Uterus (tissue), 4 donors: ENCODE measurements around the gene COPB2. TPM values are rescaled to one million over a fixed set of nuclear protein-coding genes. Genes with fewer than 3 reads are reported as not detected.
"Not testable (repeated sequence)": the region's sequence is repeated elsewhere in the genome, so short reads cannot be mapped to it uniquely, and the experiment has no call there.

Experiments used
- DNase-seq, 2 donors: peaks; one replicate each; pipeline ENCODE4 v3.0.0-alpha.2; 2019 to 2020
- H3K27ac ChIP-seq, 2 donors: fragments of 200-600 bp; sonication (generic); 1 replicate in 1 of 2; 2 replicates in 1 of 2; pipeline ENCODE4 v1.5.1; 2016 to 2018
- H3K27me3 ChIP-seq, 2 donors: fragments of 200-600 bp; sonication (generic); one replicate each; pipeline ENCODE4 v1.5.1; 2018 to 2019; ENCODE audit warnings: control low read depth in 1 of 2
- H3K36me3 ChIP-seq, 2 donors: fragments of 200-600 bp; sonication (generic); one replicate each; pipeline ENCODE4 v1.5.1; 2019; ENCODE audit warnings: control low read depth in 1 of 2
- H3K4me1 ChIP-seq, 2 donors: fragments of 200-600 bp; sonication (generic); one replicate each; pipeline ENCODE4 v1.5.1; 2018 to 2019; ENCODE audit warnings: control low read depth in 1 of 2
- H3K4me3 ChIP-seq, 2 donors: fragments of 200-600 bp; sonication (generic); 1 replicate in 1 of 2; 2 replicates in 1 of 2; pipeline ENCODE4 v1.5.1; 2018 to 2019; ENCODE audit warnings: mild to moderate bottlenecking in 1 of 2
- H3K9me3 ChIP-seq, 2 donors: fragments of 200-600 bp; sonication (generic); one replicate each; pipeline ENCODE4 v1.5.1; 2019; ENCODE audit warnings: control low read depth in 1 of 2
- POLR2A ChIP-seq, 2 donors: fragments of 450-650 bp; IDR thresholded peaks; one replicate each; pipeline ENCODE4 v1.6.1; 2016; ENCODE audit warnings: antibody characterized with exemption in 2 of 2, mild to moderate bottlenecking in 1 of 2, moderate library complexity in 1 of 2
- intact Hi-C: fragments of 100-400 bp; cut with DNase I; formaldehyde crosslinking; loops from one replicate; pipeline ENCODE4 v1.15.1; 2023; ENCODE audit warnings: low total_unique reads
- total RNA-seq, 4 donors: library from RNA; depleted of rRNA in 3 of 4; stranded (reverse); fragments of >200 nt in 3 of 4; gene quantifications; one replicate each; pipeline versions ENCODE4 v1.1.0 to v1.2.4, GENCODE V29; 2014 to 2023
- TF ChIP-seq, protein P1 (sequence below), 4 experiments: fragments of 200-600 bp in 2 of 4; fragments of 450-650 bp in 2 of 4; sonication (generic) in 2 of 4; IDR thresholded peaks; one replicate each; pipeline ENCODE4 v1.5.1; 2016 to 2019; ENCODE audit warnings: antibody characterized with exemption in 4 of 4, mild to moderate bottlenecking in 2 of 4, moderate library complexity in 1 of 4
- donor health status: DM: yes; HTN: yes; CAD: no.

Gene COPB2
- total RNA-seq, 4 donors from 2014 or later: 50.3 to 204 (median 86.5) TPM

- Histone ChIP-seq H3K4me1 (no peaks in the 10 kb centered on the region), H3K36me3 (no peaks in the 10 kb centered on the region), H3K9me3 (no peaks in the 10 kb centered on the region), H3K27ac (no peak overlapping the region), H3K4me3 (no peak overlapping the region), H3K27me3 (no peaks in the 10 kb centered on the region)
- TF ChIP-seq POLR2A (IDR thresholded peaks at IDR 0.05): no peak
- TF ChIP-seq, protein P1, sequence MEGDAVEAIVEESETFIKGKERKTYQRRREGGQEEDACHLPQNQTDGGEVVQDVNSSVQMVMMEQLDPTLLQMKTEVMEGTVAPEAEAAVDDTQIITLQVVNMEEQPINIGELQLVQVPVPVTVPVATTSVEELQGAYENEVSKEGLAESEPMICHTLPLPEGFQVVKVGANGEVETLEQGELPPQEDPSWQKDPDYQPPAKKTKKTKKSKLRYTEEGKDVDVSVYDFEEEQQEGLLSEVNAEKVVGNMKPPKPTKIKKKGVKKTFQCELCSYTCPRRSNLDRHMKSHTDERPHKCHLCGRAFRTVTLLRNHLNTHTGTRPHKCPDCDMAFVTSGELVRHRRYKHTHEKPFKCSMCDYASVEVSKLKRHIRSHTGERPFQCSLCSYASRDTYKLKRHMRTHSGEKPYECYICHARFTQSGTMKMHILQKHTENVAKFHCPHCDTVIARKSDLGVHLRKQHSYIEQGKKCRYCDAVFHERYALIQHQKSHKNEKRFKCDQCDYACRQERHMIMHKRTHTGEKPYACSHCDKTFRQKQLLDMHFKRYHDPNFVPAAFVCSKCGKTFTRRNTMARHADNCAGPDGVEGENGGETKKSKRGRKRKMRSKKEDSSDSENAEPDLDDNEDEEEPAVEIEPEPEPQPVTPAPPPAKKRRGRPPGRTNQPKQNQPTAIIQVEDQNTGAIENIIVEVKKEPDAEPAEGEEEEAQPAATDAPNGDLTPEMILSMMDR (IDR thresholded peaks at IDR 0.05): no peak
- no peak for DNase-seq
- intact Hi-C loops: no loop called here
These were observed 4.7 kb upstream of the COPB2 start for GRCh38 chr3:139394116-139394515.

DNA sequence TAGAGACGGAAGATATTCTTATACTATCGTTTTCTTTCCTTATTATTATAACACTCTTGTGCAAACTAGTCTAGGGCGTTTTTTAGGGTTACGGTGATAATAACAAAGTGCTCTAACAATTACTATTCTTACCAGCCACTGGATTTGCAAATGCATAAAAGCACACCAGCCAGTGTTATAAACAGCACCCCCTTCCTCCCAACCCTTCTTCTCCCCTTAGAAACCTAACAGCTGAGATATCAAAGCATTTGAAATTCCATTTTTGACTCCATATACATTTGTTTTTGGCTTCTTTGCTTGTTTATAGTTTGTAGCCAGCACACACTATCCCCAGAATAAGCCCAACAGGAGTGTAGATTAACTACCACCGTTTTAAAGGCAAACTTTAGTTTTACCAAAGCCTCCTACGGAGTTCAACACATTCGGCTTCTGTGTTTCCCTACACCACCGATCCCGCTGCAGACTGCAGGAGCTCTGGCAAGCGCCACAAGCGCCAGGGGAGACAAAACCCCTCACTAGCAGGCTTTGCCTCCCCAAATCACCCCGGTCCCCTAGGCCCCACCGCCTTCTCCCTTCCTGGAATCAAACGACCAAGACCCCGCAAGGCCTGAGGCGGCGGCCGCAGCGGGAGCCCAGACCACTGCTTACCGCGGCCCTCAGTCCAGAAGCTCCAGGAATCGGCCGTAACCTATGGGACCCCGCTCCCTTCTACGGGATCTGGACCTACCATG lies 461 bp downstream of the COPB2 start:
- TF ChIP-seq, protein P1 (IDR thresholded peaks at IDR 0.05): no peak
- TF ChIP-seq POLR2A (IDR thresholded peaks at IDR 0.05): no peak
- intact Hi-C loops: no loop called here
- no peaks in the 10 kb centered on the region for H3K9me3 ChIP-seq
- H3K36me3 ChIP-seq: no peaks in the 10 kb centered on the region
- no peaks in the 10 kb centered on the region for H3K27me3 ChIP-seq
- peaks cover 2 to 16% of the 10 kb centered on the region in 2 donors for H3K4me1 ChIP-seq
- H3K4me3 ChIP-seq: peak overlapping the region; percentile 98 to 99
- DNase-seq: no peak
- peak overlapping the region; percentile 96 to 98 for H3K27ac ChIP-seq

DNA sequence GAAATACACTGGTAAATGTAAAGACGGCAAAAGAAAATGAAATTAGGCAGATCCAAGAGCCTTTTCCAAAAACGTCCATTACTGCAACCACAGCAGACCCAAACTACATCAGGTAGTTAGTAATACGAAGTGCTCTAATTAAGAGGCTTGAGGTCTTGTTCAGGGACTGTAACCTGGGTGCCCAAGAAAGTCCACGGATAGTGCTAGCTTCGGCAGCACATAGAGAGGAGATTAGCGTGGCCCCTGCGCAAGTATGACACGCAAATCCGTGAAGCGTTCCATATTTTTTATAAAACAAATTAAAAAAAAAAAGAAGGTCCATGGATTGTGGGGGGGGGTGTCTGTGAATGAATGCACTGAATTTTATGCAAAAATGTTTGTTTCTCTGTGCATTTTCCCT lies 1.4 kb downstream of the COPB2 start:
- Histone ChIP-seq H3K4me3 (no peak overlapping the region), H3K4me1 (peaks cover 4 to 16% of the 10 kb centered on the region in 2 donors)

DNA sequence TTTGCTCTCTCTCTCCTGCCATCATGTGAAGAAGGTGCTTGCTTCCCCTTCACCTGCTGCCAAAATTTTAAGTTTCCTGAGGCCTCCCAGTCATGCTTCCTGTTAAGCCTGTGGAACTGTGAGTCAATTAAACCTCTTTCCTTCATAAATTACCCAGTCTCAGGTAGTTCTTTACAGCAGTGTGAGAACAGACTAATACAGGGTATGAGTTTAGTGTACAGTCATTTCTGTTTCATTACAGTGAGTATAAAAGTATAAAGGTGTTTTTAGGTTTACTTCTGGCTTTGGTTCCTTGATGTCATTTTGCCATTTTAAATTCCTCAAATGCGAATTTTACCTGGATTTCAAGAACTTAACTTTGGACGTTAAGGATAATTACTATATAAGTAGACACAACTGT lies 7.2 kb downstream of the COPB2 start:
- H3K4me1 ChIP-seq: peaks cover 4 to 11% of the 10 kb centered on the region in 2 donors
- intact Hi-C loops, H3K36me3 ChIP-seq: not testable (repeated sequence)

More for the DNA sequence above, 1.4 kb downstream of the COPB2 start:
- no peak overlapping the region for H3K27ac ChIP-seq
- TF ChIP-seq POLR2A (IDR thresholded peaks at IDR 0.05): no peak
- TF ChIP-seq, protein P1 (IDR thresholded peaks at IDR 0.05): no peak
- no peaks in the 10 kb centered on the region for H3K36me3 ChIP-seq
- intact Hi-C loops: no loop called here
- H3K9me3 ChIP-seq: no peaks in the 10 kb centered on the region
- DNase-seq: no peak
- H3K27me3 ChIP-seq: no peaks in the 10 kb centered on the region

GRCh38 chr3:139380575-139380974 lies 8.9 kb downstream of the COPB2 start:
- Histone ChIP-seq H3K4me3 (no peak overlapping the region), H3K9me3 (no peaks in the 10 kb centered on the region), H3K36me3 (no peaks in the 10 kb centered on the region), H3K27me3 (no peaks in the 10 kb centered on the region), H3K4me1 (peaks cover 0 to 4% of the 10 kb centered on the region in 2 donors), H3K27ac (no peak overlapping the region)
- intact Hi-C loops: no loop called here
- no peak for TF ChIP-seq POLR2A (IDR thresholded peaks at IDR 0.05)
- TF ChIP-seq, protein P1 (IDR thresholded peaks at IDR 0.05): no peak
- DNase-seq: no peak

More for the DNA sequence above, 7.2 kb downstream of the COPB2 start:
- DNase-seq, H3K27ac ChIP-seq, H3K27me3 ChIP-seq, H3K9me3 ChIP-seq, H3K4me3 ChIP-seq: not testable (repeated sequence)
